Neural cell (in vitro differentiated cells): ENCODE results near the gene GABRG3. TPM values are rescaled to one million over a fixed set of nuclear protein-coding genes. Genes with fewer than 3 reads are reported as not detected.

Experiments
- H2AFZ ChIP-seq: fragments of 200-600, 300-800 bp; sonication (generic), shearing (Covaris generic); 2 replicates; pipeline ENCODE4 v1.6.0; 2014; ENCODE audit warnings: low read depth, mild to moderate bottlenecking, antibody characterized with exemption, low read length, moderate library complexity
- H3F3A ChIP-seq: fragments of 200-600 bp; shearing (Covaris generic); 2 replicates; pipeline ENCODE4 v1.6.1; 2016; ENCODE audit warnings: mild to moderate bottlenecking, moderate library complexity, mixed read lengths, antibody characterized with exemption, low read length; ENCODE audit not compliant: insufficient read depth, poor library complexity, severe bottlenecking
- H3K27ac ChIP-seq: fragments of 200-600, 300-800 bp; sonication (generic), shearing (Covaris generic); 2 replicates; pipeline ENCODE4 v1.5.1; 2014; ENCODE audit warnings: mild to moderate bottlenecking, low read length, moderate library complexity
- H3K27me3 ChIP-seq: fragments of 300-800, 200-600 bp; sonication (generic), shearing (Covaris generic); 2 replicates; pipeline ENCODE4 v1.6.0; 2014; ENCODE audit warnings: mild to moderate bottlenecking, low read depth, low read length, moderate library complexity; ENCODE audit not compliant: insufficient read depth
- H3K36me3 ChIP-seq: fragments of 300-800, 200-600 bp; sonication (generic), shearing (Covaris generic); 2 replicates; pipeline ENCODE4 v1.5.1; 2014; ENCODE audit warnings: mild to moderate bottlenecking, antibody characterized with exemption, low read length, moderate library complexity; ENCODE audit not compliant: insufficient read depth
- H3K4me2 ChIP-seq: fragments of 300-800, 200-600 bp; sonication (generic), shearing (Covaris generic); 2 replicates; pipeline ENCODE4 v1.6.0; 2014; ENCODE audit warnings: mild to moderate bottlenecking, low read length
- H3K4me3 ChIP-seq: fragments of 300-800, 200-600 bp; sonication (generic), shearing (Covaris generic); 2 replicates; pipeline ENCODE4 v1.5.1; 2014; ENCODE audit warnings: mild to moderate bottlenecking, low read length, moderate library complexity
- H3K79me2 ChIP-seq: fragments of 200-600 bp; shearing (Covaris generic); replicated peaks from 2 replicates; pipeline ENCODE4 v1.6.0; 2014; ENCODE audit warnings: mild to moderate bottlenecking, low read length, moderate library complexity; ENCODE audit not compliant: insufficient read depth
- H3K9ac ChIP-seq: fragments of 300-800, 200-600 bp; sonication (generic), shearing (Covaris generic); 2 replicates; pipeline ENCODE4 v1.6.1; 2016; ENCODE audit warnings: mild to moderate bottlenecking, low read length, mixed read lengths
- H3K9me2 ChIP-seq: fragments of 200-600 bp; shearing (Covaris generic); 2 replicates; pipeline ENCODE4 v1.6.1; 2016; ENCODE audit warnings: mild to moderate bottlenecking, low read length, mixed read lengths; ENCODE audit not compliant: insufficient read depth
- H3K9me3 ChIP-seq: fragments of 200-600, 300-800 bp; sonication (generic), shearing (Covaris generic); 2 replicates; pipeline ENCODE4 v1.6.1; 2016; ENCODE audit warnings: mild to moderate bottlenecking, mixed run types, low read length, moderate library complexity, mixed read lengths
- H4K20me1 ChIP-seq: fragments of 200-600 bp; shearing (Covaris generic); 2 replicates; pipeline ENCODE4 v1.6.1; 2016; ENCODE audit warnings: mild to moderate bottlenecking, mixed run types; ENCODE audit not compliant: insufficient read depth
- CTCF ChIP-seq: fragments of 450-650 bp; IDR thresholded peaks from 2 replicates; pipeline ENCODE4 v1.5.1; 2014; ENCODE audit warnings: antibody characterized with exemption, mild to moderate bottlenecking, moderate library complexity; ENCODE audit not compliant: poor library complexity, severe bottlenecking
- EP300 ChIP-seq: fragments of 450-650 bp; conservative IDR thresholded peaks from 2 replicates; pipeline ENCODE4 v1.6.1; 2014; ENCODE audit warnings: antibody characterized with exemption, mild to moderate bottlenecking, moderate library complexity; ENCODE audit not compliant: poor library complexity, severe bottlenecking
- EZH2 ChIP-seq: fragments of 200-600, 300-800 bp; shearing (Covaris generic), sonication (generic); IDR thresholded peaks from 2 replicates; pipeline ENCODE4 v1.6.1; 2014; ENCODE audit warnings: antibody characterized with exemption, low read length, borderline replicate concordance, mild to moderate bottlenecking; ENCODE audit not compliant: insufficient read depth, poor library complexity, severe bottlenecking
- MXI1 ChIP-seq: fragments of 450-650 bp; conservative IDR thresholded peaks from 2 replicates; pipeline ENCODE4 v1.6.1; 2014; ENCODE audit warnings: antibody characterized with exemption, mild to moderate bottlenecking; ENCODE audit not compliant: poor library complexity, severe bottlenecking
- POLR2AphosphoS5 ChIP-seq: IDR thresholded peaks from 2 replicates; pipeline ENCODE4 v1.6.1; 2012
- RAD21 ChIP-seq: fragments of 450-650 bp; conservative IDR thresholded peaks from 2 replicates; pipeline ENCODE4 v1.6.1; 2014; ENCODE audit warnings: antibody characterized with exemption, mild to moderate bottlenecking, moderate library complexity
- REST ChIP-seq: IDR thresholded peaks from 2 replicates; pipeline ENCODE4 v1.6.1; 2012; ENCODE audit warnings: borderline replicate concordance
- SMC3 ChIP-seq: fragments of 450-650 bp; conservative IDR thresholded peaks from 2 replicates; pipeline ENCODE4 v1.6.1; 2014; ENCODE audit warnings: antibody characterized with exemption, mild to moderate bottlenecking, moderate library complexity; ENCODE audit not compliant: poor library complexity
- TAF1 ChIP-seq: IDR thresholded peaks from 2 replicates; pipeline ENCODE4 v1.6.1; 2012; ENCODE audit warnings: low read depth
- polyA plus RNA-seq: library from polyadenylated mRNA; depleted of rRNA; stranded (reverse); fragments of >200 nt; gene quantifications from 2 replicates; pipeline ENCODE4 v1.2.3, GENCODE V29; 2014

Gene GABRG3
- polyA plus RNA-seq, 1 donor from 2014 or later, result 1.2 TPM

- H3F3A ChIP-seq, result no peaks in the 10 kb centered on the region
- H2AFZ ChIP-seq, result no peak overlapping the region
- no peak overlapping the region for H3K4me3 ChIP-seq
- TF ChIP-seq RAD21, result no peak
- TF ChIP-seq TAF1, result no peak
- no peak for TF ChIP-seq REST
- no peak for TF ChIP-seq MXI1
- TF ChIP-seq SMC3, result no peak
- no peak for TF ChIP-seq POLR2AphosphoS5
- no peak for TF ChIP-seq EZH2
- no peak for TF ChIP-seq EP300
- no peak for TF ChIP-seq CTCF
- no peaks in the 10 kb centered on the region for H3K27me3 ChIP-seq
- no peak overlapping the region for H3K9ac ChIP-seq
- H3K9me3 ChIP-seq, result no peaks in the 10 kb centered on the region
- no peaks in the 10 kb centered on the region for H3K79me2 ChIP-seq
- no peak overlapping the region for H3K4me2 ChIP-seq
- no peak overlapping the region for H3K27ac ChIP-seq
- no peaks in the 10 kb centered on the region for H3K9me2 ChIP-seq
- H3K36me3 ChIP-seq, result no peaks in the 10 kb centered on the region
- H4K20me1 ChIP-seq, result no peaks in the 10 kb centered on the region
These were observed 492.6 kb downstream of the GABRG3 start for GRCh38 chr15:27463525-27464088.

GRCh38 chr15:27464941-27465612, 494.1 kb downstream of the GABRG3 start:
- no peak overlapping the region for H3K27ac ChIP-seq
- no peak overlapping the region for H3K4me3 ChIP-seq
- H3K4me2 ChIP-seq, result no peak overlapping the region

More at GRCh38 chr15:27464941-27465612, 494.1 kb downstream of the GABRG3 start:
- Histone ChIP-seq H3K9me3 (no peaks in the 10 kb centered on the region), H3K79me2 (no peaks in the 10 kb centered on the region), H3K27me3 (no peaks in the 10 kb centered on the region), H4K20me1 (no peaks in the 10 kb centered on the region), H2AFZ (no peak overlapping the region), H3K9me2 (no peaks in the 10 kb centered on the region), H3K9ac (no peak overlapping the region), H3K36me3 (no peaks in the 10 kb centered on the region), H3F3A (no peaks in the 10 kb centered on the region)
- TF ChIP-seq MXI1 (no peak), EP300 (no peak), CTCF (no peak), TAF1 (no peak), RAD21 (no peak), SMC3 (no peak), EZH2 (no peak), REST (no peak), POLR2AphosphoS5 (no peak)
